ENCODE results near the gene MRPL53. TPM values are rescaled to one million over a fixed set of nuclear protein-coding genes. Genes with fewer than 3 reads are reported as not detected.

The MRPL53 gene
- total RNA-seq, 1 experiment from 2014 or later, result 102 TPM

- ChIA-PET CTCF (interaction anchor here (0.6 kb wide), 2 partner anchors 10 to 16 kb away, joined by 3 read pairs; no protein-coding TSS in a partner anchor), POLR2A (no interaction called here)
- peaks cover 3% of the 10 kb centered on the region for H3K27me3 Mint-ChIP-seq (ENCODE audit: insufficient read depth, unreplicated experiment)
- H3K27ac Mint-ChIP-seq (ENCODE audit: unreplicated experiment), result peak within 1 kb of the TSS; percentile 34
- no peaks in the 10 kb centered on the region for H3K9me3 ChIP-seq
- intact Hi-C loops (cut with micrococcal nuclease; ENCODE audit: unreplicated experiment), result no loop called here
- peak within 1 kb of the TSS; percentile 60 for H3K4me3 ChIP-seq (ENCODE audit: low read depth, low read length)
- H3K4me3 Mint-ChIP-seq (ENCODE audit: unreplicated experiment), result peak within 1 kb of the TSS; percentile 72
- no peaks in the 10 kb centered on the region for H3K27me3 ChIP-seq (replicated peaks; ENCODE audit: control insufficient read depth, insufficient read depth, low read length)
- peaks cover 6% of the 10 kb centered on the region for H3K36me3 Mint-ChIP-seq (ENCODE audit: insufficient read depth, unreplicated experiment)
- H3K4me1 ChIP-seq, result no peaks in the 10 kb centered on the region
- H3K9me3 Mint-ChIP-seq (ENCODE audit: unreplicated experiment), result no peaks in the 10 kb centered on the region
- no peaks in the 10 kb centered on the region for H3K4me1 Mint-ChIP-seq (ENCODE audit: low read depth, unreplicated experiment)
- DNase-seq, result no peak
- H3K36me3 ChIP-seq (ENCODE audit: control insufficient read depth, insufficient read depth, low read length), result no peaks in the 10 kb centered on the region
- no TSS peak for BruUV-seq (replicated peaks)
- no peak for TF ChIP-seq CTCF (IDR thresholded peaks at IDR 0.05; ENCODE audit: insufficient read depth in 1 of 2, low read depth in 1 of 2, low read length in 1 of 2, severe bottlenecking in 1 of 2, unreplicated experiment in 1 of 2)
Measured at GRCh38 chr2:74514368-74515270, 42.1 kb upstream of the MRPL53 start, which contains the start of gene TLX2. Gene TLX2, plus strand, starts transcription at chr2:74514450. Its CDS starts 357 bp downstream, at chr2:74514807.

- ChIA-PET POLR2A (no interaction called here), CTCF (interaction anchor here (0.6 kb wide), 1 partner anchor 17 kb away, joined by 3 read pairs; no protein-coding TSS in a partner anchor)
- DNase-seq, result no peak
- no peak overlapping the region for H3K27ac Mint-ChIP-seq (ENCODE audit: unreplicated experiment)
- Histone ChIP-seq H3K36me3 (ENCODE audit: control insufficient read depth, insufficient read depth, low read length) (no peaks in the 10 kb centered on the region), H3K4me1 (0 out of 2 replicates have a peak, but pooled peaks cover 3% of the 10 kb centered on the region), H3K9me3 (no peaks in the 10 kb centered on the region), H3K4me3 (ENCODE audit: low read depth, low read length) (peak overlapping the region; percentile 13), H3K27me3 (replicated peaks; ENCODE audit: control insufficient read depth, insufficient read depth, low read length) (no peaks in the 10 kb centered on the region)
- no TSS peak for BruUV-seq (replicated peaks)
- TF ChIP-seq CTCF (IDR thresholded peaks at IDR 0.05; ENCODE audit: insufficient read depth in 1 of 2, low read depth in 1 of 2, low read length in 1 of 2, severe bottlenecking in 1 of 2, unreplicated experiment in 1 of 2), result no peak
- H3K4me1 Mint-ChIP-seq (ENCODE audit: low read depth, unreplicated experiment), result no peaks in the 10 kb centered on the region
- H3K9me3 Mint-ChIP-seq (ENCODE audit: unreplicated experiment), result no peaks in the 10 kb centered on the region
- intact Hi-C loops (cut with micrococcal nuclease; ENCODE audit: unreplicated experiment), result no loop called here
- H3K27me3 Mint-ChIP-seq (ENCODE audit: insufficient read depth, unreplicated experiment), result peaks cover 3% of the 10 kb centered on the region
- no peak overlapping the region for H3K4me3 Mint-ChIP-seq (ENCODE audit: unreplicated experiment)
- peaks cover 6% of the 10 kb centered on the region for H3K36me3 Mint-ChIP-seq (ENCODE audit: insufficient read depth, unreplicated experiment)
Measured at GRCh38 chr2:74513605-74514367, 41.3 kb upstream of the MRPL53 start.

Data from Caco-2 (cell line).